A673 (cell line): Measurements from ENCODE around the gene NBR1. TPM values are rescaled to one million over a fixed set of nuclear protein-coding genes. Genes with fewer than 3 reads are reported as not detected.
"Not testable (repeated sequence)": the region's sequence is repeated elsewhere in the genome, so short reads cannot be mapped to it uniquely, and the experiment has no call there.

ENCODE experiments used
- BruUV-seq: library from RNA; stranded (reverse); fragments of 400-500 nt; replicated peaks from 2 replicates; lab custom pipeline; 2021; lab: Mats Ljungman, UMichigan
- CTCF ChIA-PET: fragments of 300-600 bp; sonication (Branson Sonifier 250); formaldehyde crosslinking; loops from one replicate; lab custom pipeline; 2022; ENCODE audit warnings: antibody characterized with exemption; lab: Charles Lee
- POLR2A ChIA-PET: fragments of 300-600 bp; sonication (Branson Sonifier 250); formaldehyde crosslinking; loops from one replicate; lab custom pipeline; 2022; ENCODE audit warnings: antibody characterized with exemption; ENCODE audit not compliant: low non-redundant PET; lab: Charles Lee
- DNase-seq: peaks from one replicate; pipeline ENCODE4 v3.0.0-alpha.2; 2015; ENCODE audit warnings: low spot score
- H3K27ac ChIP-seq: fragments of 200-600 bp; sonication (generic); 2 replicates; pipeline ENCODE4 v1.5.1; 2016; ENCODE audit warnings: mixed run types, low read depth, mild to moderate bottlenecking, mixed read lengths, antibody characterized with exemption, low read length; ENCODE audit not compliant: poor library complexity, severe bottlenecking
- H3K27me3 ChIP-seq: fragments of 200-600 bp; sonication (generic); replicated peaks from 2 replicates; pipeline ENCODE4 v1.6.1; 2017; ENCODE audit warnings: mixed run types, low read depth, mild to moderate bottlenecking, mixed read lengths, antibody characterized with exemption, low read length; ENCODE audit not compliant: insufficient read depth, poor library complexity
- H3K36me3 ChIP-seq: fragments of 200-600 bp; sonication (generic); 2 replicates; pipeline ENCODE4 v1.6.1; 2016; ENCODE audit warnings: mixed run types, mild to moderate bottlenecking, mixed read lengths, antibody characterized with exemption, low read length; ENCODE audit not compliant: insufficient read depth, poor library complexity, severe bottlenecking
- H3K4me1 ChIP-seq: fragments of 200-600 bp; sonication (generic); 2 replicates; pipeline ENCODE4 v1.6.1; 2017; ENCODE audit warnings: mixed run types, mild to moderate bottlenecking, mixed read lengths, antibody characterized with exemption, low read length; ENCODE audit not compliant: insufficient read depth, poor library complexity, severe bottlenecking
- H3K4me3 ChIP-seq: fragments of 200-600 bp; sonication (generic); 2 replicates; pipeline ENCODE4 v1.5.1; 2016; ENCODE audit warnings: low read depth, mixed run types, mild to moderate bottlenecking, mixed read lengths, low read length; ENCODE audit not compliant: poor library complexity, severe bottlenecking
- H3K9me3 ChIP-seq: fragments of 200-600 bp; sonication (generic); 2 replicates; pipeline ENCODE4 v1.6.1; 2016; ENCODE audit warnings: mixed run types, low read depth, mild to moderate bottlenecking, mixed read lengths, antibody characterized with exemption, low read length; ENCODE audit not compliant: poor library complexity, severe bottlenecking
- EZH2 ChIP-seq: fragments of 200-600 bp; sonication (generic); IDR thresholded peaks from 2 replicates; pipeline ENCODE4 v1.6.1; 2017; ENCODE audit warnings: borderline replicate concordance, low read depth, mild to moderate bottlenecking, mixed read lengths, antibody characterized with exemption, low read length; ENCODE audit not compliant: poor library complexity, severe bottlenecking
- intact Hi-C: fragments of 100-400 bp; cut with micrococcal nuclease; formaldehyde crosslinking; loops from one replicate; pipeline ENCODE4 v1.10.0; 2022; ENCODE audit not compliant: unreplicated experiment
- total RNA-seq: library from RNA; stranded (reverse); gene quantifications from 2 replicates; pipeline ENCODE4 v1.2.3, GENCODE V29; 2021
- TF ChIP-seq, protein P1 (sequence below): fragments of 300-800, 200-600 bp; sonication (generic); conservative IDR thresholded peaks from 2 replicates; pipeline ENCODE4 v1.5.1; 2017; ENCODE audit warnings: low read depth, mild to moderate bottlenecking, antibody characterized with exemption, low read length, moderate library complexity, mixed read lengths

NBR1 gene
- total RNA-seq, 1 experiment from 2014 or later = 19.5 TPM

DNA sequence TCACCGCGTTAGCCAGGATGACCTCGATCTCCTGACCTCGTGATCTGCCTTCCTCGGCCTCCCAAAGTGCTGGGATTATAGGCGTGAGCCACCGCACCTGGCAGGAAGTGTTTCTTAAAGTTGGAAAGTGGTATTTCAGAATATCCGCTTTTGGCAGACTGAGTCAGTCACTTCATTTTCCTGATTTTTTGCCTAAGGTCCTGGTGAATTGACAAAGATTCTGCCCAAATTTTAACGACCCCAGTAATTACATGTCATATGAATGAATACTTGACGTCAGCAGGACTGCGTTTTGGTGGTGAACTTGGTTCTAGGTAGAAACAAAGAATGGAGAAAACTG is 41.4 kb upstream of the NBR1 start:
- intact Hi-C loops = loop anchor here (5.0 to 10.0 kb wide), 2 partner anchors 43 to 105 kb away; partner anchors contain the start of genes NBR1, RND2 and VAT1
- TF ChIP-seq EZH2 = no peak
- TF ChIP-seq, protein P1, sequence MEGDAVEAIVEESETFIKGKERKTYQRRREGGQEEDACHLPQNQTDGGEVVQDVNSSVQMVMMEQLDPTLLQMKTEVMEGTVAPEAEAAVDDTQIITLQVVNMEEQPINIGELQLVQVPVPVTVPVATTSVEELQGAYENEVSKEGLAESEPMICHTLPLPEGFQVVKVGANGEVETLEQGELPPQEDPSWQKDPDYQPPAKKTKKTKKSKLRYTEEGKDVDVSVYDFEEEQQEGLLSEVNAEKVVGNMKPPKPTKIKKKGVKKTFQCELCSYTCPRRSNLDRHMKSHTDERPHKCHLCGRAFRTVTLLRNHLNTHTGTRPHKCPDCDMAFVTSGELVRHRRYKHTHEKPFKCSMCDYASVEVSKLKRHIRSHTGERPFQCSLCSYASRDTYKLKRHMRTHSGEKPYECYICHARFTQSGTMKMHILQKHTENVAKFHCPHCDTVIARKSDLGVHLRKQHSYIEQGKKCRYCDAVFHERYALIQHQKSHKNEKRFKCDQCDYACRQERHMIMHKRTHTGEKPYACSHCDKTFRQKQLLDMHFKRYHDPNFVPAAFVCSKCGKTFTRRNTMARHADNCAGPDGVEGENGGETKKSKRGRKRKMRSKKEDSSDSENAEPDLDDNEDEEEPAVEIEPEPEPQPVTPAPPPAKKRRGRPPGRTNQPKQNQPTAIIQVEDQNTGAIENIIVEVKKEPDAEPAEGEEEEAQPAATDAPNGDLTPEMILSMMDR = no peak
- Histone ChIP-seq H3K27ac (peak overlapping the region; percentile 80), H3K9me3 (no peaks in the 10 kb centered on the region), H3K4me3 (peak overlapping the region; percentile 23), H3K27me3 (no peaks in the 10 kb centered on the region), H3K36me3 (no peaks in the 10 kb centered on the region), H3K4me1 (peaks cover 3% of the 10 kb centered on the region)
- ChIA-PET POLR2A (no interaction called here), CTCF (no interaction called here)
- BruUV-seq = no TSS peak
- no peak for DNase-seq

- Histone ChIP-seq H3K27ac (no peak overlapping the region), H3K36me3 (no peaks in the 10 kb centered on the region), H3K4me1 (peaks cover 3% of the 10 kb centered on the region), H3K9me3 (no peaks in the 10 kb centered on the region), H3K4me3 (no peak overlapping the region), H3K27me3 (no peaks in the 10 kb centered on the region)
- BruUV-seq = no TSS peak
- no peak for TF ChIP-seq EZH2
- TF ChIP-seq, protein P1 = no peak
- intact Hi-C loops = no loop called here
- DNase-seq = no peak
- ChIA-PET POLR2A (no interaction called here), CTCF (no interaction called here)
Observed at GRCh38 chr17:43132117-43132516, 38.9 kb upstream of the NBR1 start.

DNA sequence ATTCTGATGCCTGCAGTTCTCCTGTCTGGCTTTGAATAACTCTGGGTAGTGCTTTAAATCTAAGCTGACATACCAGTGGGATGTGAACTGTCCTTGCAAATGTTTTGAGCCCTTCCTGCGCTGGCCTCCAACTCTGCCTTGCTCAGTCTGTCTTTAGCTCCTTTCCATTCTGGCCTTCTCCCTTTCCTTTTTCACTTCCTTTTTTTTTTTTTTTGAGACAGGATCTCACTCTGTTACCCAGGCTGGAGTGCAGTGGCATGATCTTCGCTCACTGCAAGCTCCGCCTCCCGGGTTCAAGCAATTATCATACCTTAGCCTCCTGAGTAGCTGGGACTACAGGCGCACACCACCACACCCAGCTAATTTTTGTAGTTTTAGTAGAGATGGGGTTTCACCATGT is 37.6 kb upstream of the NBR1 start:
- DNase-seq, CTCF ChIA-PET, H3K9me3 ChIP-seq, H3K27ac ChIP-seq, intact Hi-C loops, BruUV-seq, H3K27me3 ChIP-seq, H3K4me1 ChIP-seq, H3K36me3 ChIP-seq, H3K4me3 ChIP-seq: not testable (repeated sequence)
- POLR2A ChIA-PET = interaction anchor here (0.5 kb wide), 1 partner anchor 182 kb away, joined by 18 read pairs; no protein-coding TSS in a partner anchor

- Histone ChIP-seq H3K4me1 (no peaks in the 10 kb centered on the region), H3K9me3 (no peaks in the 10 kb centered on the region), H3K36me3 (no peaks in the 10 kb centered on the region), H3K4me3 (no peak overlapping the region), H3K27ac (no peak overlapping the region), H3K27me3 (no peaks in the 10 kb centered on the region)
- TF ChIP-seq, protein P1 = no peak
- no peak for TF ChIP-seq EZH2
- intact Hi-C loops = no loop called here
- ChIA-PET POLR2A (no interaction called here), CTCF (no interaction called here)
- BruUV-seq = no TSS peak
- DNase-seq = no peak
Observed at GRCh38 chr17:43134774-43135453, 36.1 kb upstream of the NBR1 start.
